Mucosa of descending colon (tissue), 3 donors: Measurements from ENCODE around the gene ITPKB. TPM values are rescaled to one million over a fixed set of nuclear protein-coding genes. Genes with fewer than 3 reads are reported as not detected.

Experiments used
- ATAC-seq: fragments of 200-7000 bp; cut with Tn5 transposase; one replicate; pipeline ENCODE4 v1.9.1; 2020; ENCODE audit warnings: mild to moderate bottlenecking, moderate library complexity
- DNase-seq, 3 donors: peaks; one replicate each; pipeline ENCODE4 v3.0.0-alpha.2; 2020
- H3K36me3 ChIP-seq: fragments of 200-600 bp; one replicate; pipeline ENCODE4 v1.8.0; 2021; ENCODE audit warnings: low read depth, mild to moderate bottlenecking
- H3K4me1 ChIP-seq: fragments of 200-600 bp; one replicate; pipeline ENCODE4 v1.8.0; 2021; ENCODE audit warnings: low read depth, mild to moderate bottlenecking
- H3K4me3 ChIP-seq: fragments of 200-600 bp; one replicate; pipeline ENCODE4 v1.8.0; 2021; ENCODE audit warnings: mild to moderate bottlenecking
- H3K9me3 ChIP-seq: fragments of 200-600 bp; one replicate; pipeline ENCODE4 v1.8.0; 2021; ENCODE audit warnings: mild to moderate bottlenecking
- intact Hi-C, 2 donors: fragments of 100-400 bp; cut with DNase I in 1 of 2; cut with micrococcal nuclease in 1 of 2; formaldehyde crosslinking; loops; one replicate each; pipeline versions ENCODE4 v1.11.0 to v1.11.1; 2022; cut with DNase I, micrococcal nuclease
- total RNA-seq, 3 donors: library from RNA; stranded (reverse); fragmentation: NEBNext Ultra II Directional in 2 of 3; extraction: Animal tissue kit (Norgen Biotek cat#: 25700) in 2 of 3; gene quantifications; one replicate each; pipeline versions ENCODE4 v1.2.1 to v1.2.4, GENCODE V29; 2021 to 2023
- TF ChIP-seq, protein P1 (sequence below): fragments of 200-600 bp; IDR thresholded peaks from one replicate; pipeline ENCODE4 v1.8.0; 2022; ENCODE audit warnings: antibody characterized with exemption, mild to moderate bottlenecking
- donor health status: DM: no; HTN: no; CAD: no; lungs with moderate emphysema.
- donor health status: DM: no; HTN: no; CAD: no.
- donor health status: DM: no; HTN: yes; CAD: no.

Gene ITPKB
- total RNA-seq, 3 donors from 2014 or later = 9.5 to 90.3 (median 11.7) TPM

GRCh38 chr1:226607821-226608220 is 131.3 kb downstream of the ITPKB start:
- Histone ChIP-seq H3K4me3 (no peak overlapping the region), H3K4me1 (no peaks in the 10 kb centered on the region), H3K9me3 (no peaks in the 10 kb centered on the region), H3K36me3 (no peaks in the 10 kb centered on the region)
- DNase-seq (no peak), ATAC-seq (no peak)
- TF ChIP-seq, protein P1, sequence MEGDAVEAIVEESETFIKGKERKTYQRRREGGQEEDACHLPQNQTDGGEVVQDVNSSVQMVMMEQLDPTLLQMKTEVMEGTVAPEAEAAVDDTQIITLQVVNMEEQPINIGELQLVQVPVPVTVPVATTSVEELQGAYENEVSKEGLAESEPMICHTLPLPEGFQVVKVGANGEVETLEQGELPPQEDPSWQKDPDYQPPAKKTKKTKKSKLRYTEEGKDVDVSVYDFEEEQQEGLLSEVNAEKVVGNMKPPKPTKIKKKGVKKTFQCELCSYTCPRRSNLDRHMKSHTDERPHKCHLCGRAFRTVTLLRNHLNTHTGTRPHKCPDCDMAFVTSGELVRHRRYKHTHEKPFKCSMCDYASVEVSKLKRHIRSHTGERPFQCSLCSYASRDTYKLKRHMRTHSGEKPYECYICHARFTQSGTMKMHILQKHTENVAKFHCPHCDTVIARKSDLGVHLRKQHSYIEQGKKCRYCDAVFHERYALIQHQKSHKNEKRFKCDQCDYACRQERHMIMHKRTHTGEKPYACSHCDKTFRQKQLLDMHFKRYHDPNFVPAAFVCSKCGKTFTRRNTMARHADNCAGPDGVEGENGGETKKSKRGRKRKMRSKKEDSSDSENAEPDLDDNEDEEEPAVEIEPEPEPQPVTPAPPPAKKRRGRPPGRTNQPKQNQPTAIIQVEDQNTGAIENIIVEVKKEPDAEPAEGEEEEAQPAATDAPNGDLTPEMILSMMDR = no peak
- intact Hi-C loops = loop anchor here in 1 of 2 donors (10.0 kb wide), 1 partner anchor 63 kb away; the partner anchor contains the start of gene STUM

- no peak for ATAC-seq
- no peaks in the 10 kb centered on the region for H3K36me3 ChIP-seq
- intact Hi-C loops = loop anchor here in 1 of 2 donors (10.0 kb wide), 1 partner anchor 62 kb away; the partner anchor contains the start of gene STUM
- H3K9me3 ChIP-seq = no peaks in the 10 kb centered on the region
- no peak overlapping the region for H3K4me3 ChIP-seq
- DNase-seq = no peak
- H3K4me1 ChIP-seq = no peaks in the 10 kb centered on the region
- TF ChIP-seq, protein P1 = no peak
Measured at GRCh38 chr1:226607268-226607660, 131.8 kb downstream of the ITPKB start.

DNA sequence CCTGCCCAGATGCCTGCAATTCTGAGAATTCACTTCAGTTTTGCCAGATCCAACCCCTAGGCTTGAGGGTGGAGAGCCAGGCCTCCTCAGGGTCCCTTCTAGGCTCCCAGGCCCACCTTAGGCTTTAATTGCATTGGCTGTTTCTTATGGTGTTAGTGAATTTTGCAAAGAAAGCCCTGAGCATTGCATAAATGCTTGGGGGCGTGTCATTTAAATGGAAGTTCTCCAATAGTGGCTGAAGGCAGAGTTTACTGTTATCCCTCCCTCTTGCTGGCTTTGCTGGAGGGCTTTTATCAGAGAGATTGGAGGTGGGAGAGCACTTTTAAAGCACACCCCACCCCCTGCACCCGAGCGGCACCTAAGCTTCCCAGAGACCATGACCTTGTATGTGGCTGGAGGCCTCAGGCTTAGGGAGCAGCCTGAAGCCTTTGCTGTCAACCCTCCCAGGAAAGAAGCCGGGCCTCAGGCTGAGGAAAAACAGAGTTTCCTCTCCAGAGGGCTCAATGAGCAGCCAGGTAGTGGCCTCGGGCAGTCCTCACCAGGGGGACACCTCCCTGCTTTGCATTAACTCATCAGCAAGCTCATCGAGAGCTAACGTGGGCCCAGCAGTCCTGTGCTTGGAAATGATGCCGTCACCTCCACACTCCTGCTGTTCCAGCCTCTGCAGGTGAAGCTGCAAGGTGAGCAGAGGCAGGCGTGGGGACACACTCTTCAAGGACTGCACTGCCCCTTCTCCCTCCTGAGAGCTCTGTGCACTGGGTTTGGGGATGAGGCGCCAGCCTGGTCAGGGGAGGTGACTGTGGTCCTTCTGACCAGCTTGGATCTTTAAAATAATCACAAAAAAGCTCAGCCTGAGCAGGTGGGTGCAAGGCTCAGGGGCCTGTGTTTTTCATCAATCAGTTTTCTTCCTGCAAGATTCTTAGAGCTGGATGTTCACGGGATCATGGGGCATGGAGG is 132.5 kb downstream of the ITPKB start:
- ATAC-seq (no peak), DNase-seq (no peak)
- Histone ChIP-seq H3K36me3 (no peaks in the 10 kb centered on the region), H3K4me3 (no peak overlapping the region), H3K9me3 (no peaks in the 10 kb centered on the region), H3K4me1 (no peaks in the 10 kb centered on the region)
- TF ChIP-seq, protein P1 = no peak
- intact Hi-C loops = loop anchor here in 1 of 2 donors (10.0 kb wide), 1 partner anchor 62 kb away; the partner anchor contains the start of gene STUM

DNA sequence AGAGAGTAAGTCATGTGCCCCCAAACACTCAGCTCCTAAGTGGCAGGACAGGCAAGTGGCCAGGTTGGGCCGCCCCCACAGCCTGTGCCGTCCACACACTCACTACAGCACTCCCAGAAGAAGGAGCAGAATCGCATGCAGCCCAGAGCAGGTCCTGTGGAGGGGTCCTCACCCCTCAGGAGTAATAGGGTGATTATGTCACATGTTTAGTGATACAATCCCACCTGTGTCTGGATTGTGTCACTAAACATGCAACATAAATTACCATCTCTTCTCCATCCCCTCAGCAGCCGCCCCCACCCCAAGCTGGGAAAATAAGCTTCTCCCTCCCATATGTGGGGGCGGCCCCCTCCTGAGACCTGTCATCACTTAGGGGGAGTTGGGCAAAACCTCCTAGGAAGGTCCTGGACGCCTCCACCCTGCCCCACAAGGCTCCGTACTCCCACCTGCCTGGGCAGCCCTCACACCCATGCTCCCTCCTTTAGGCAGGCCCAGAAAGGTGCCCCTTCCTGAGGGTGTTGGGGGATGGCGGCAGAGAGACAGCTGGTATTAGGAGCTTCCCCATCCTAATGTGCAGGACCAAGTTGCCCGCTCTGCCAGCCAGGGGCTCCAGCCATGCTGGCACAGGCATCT is 133.6 kb downstream of the ITPKB start:
- Histone ChIP-seq H3K4me1 (no peaks in the 10 kb centered on the region), H3K9me3 (no peaks in the 10 kb centered on the region), H3K36me3 (no peaks in the 10 kb centered on the region), H3K4me3 (no peak overlapping the region)
- TF ChIP-seq, protein P1 = no peak
- ATAC-seq (no peak), DNase-seq (no peak)
- intact Hi-C loops = loop anchor here in 1 of 2 donors (10.0 kb wide), 1 partner anchor 61 kb away; the partner anchor contains the start of gene STUM

DNA sequence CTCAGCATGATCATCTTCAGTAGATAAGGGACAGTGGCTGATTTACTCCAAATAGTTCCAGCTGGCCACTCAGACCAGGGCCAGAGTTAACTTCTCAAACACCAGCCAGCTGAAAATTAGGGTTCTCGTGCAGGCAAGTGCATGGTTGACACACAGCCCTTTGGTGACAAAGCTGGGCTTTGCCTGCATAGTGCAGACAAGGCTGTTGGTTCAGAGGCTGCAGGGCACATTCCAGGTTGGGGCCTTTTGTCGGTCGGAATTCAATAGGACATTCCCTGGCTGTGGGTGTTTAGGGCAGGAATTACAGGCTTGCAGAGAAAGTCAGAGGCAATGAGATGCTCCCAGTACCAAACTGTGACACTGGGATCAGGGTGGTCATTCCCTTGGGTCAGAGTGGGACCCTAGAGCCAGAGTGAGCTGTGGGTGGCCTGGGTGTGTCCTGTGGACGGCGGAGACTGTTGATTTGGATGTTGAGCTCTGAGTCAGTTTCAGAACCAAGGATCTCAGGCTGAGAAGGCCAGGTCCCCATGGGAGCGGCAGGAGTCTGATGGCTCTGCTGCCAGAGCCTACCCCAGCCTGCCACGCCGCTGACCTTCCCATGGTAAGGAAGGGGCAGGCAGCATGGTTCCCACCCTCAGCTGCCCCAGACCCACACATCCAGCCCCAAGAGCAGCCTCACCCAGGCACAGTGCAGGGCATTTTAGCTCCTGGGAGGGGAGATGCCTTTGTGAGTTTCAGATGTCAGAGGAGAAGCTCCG is 134.3 kb downstream of the ITPKB start:
- intact Hi-C loops = loop anchor here in 1 of 2 donors (10.0 kb wide), 1 partner anchor 60 kb away; the partner anchor contains the start of gene STUM
- TF ChIP-seq, protein P1 = no peak
- Histone ChIP-seq H3K36me3 (no peaks in the 10 kb centered on the region), H3K4me1 (no peaks in the 10 kb centered on the region), H3K9me3 (no peaks in the 10 kb centered on the region), H3K4me3 (no peak overlapping the region)
- no peak for ATAC-seq
- no peak for DNase-seq
